ENCODE data around the gene RHOXF2B.
A peak's percentile ranks its signal among the peaks of the same experiment; 100 is the strongest.
"Not testable (repeated sequence)": the region's sequence is repeated elsewhere in the genome, so short reads cannot be mapped to it uniquely, and the experiment has no call there.

Gene RHOXF2B

DNA sequence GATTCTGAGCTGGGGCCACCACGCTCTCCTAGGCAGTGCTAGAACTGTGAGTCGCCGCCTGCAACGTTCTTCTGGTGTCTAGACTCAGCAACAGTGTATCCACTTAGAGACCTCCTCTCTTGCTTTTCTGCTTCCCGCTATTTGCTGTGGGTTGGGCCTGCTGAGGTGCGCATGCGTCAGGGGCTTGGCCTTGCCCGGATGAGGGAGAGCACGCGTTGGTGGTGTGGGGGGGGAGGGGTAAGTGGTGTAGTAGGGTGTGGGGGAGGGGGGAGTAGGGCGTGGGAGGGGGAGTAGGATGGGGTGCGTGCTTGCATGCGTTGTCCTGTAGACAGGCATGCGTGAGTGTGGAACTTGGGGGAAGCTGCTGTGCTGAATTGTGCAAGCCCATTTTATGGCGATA, at the start of gene RHOXF2B:
TSS of gene RHOXF2B (minus strand) at position 101 of the 400 bp plus-strand sequence. CDS start 138 bp downstream, outside the sequence.
- not testable (repeated sequence) for H3K4me3 ChIP-seq (ENCODE audit: control insufficient read depth, low read depth, low read length); DNase-seq (ENCODE audit: low read depth)

- H3K4me3 ChIP-seq (ENCODE audit: control insufficient read depth, low read depth, low read length) = no peak overlapping the region
- TF ChIP-seq, protein P1, sequence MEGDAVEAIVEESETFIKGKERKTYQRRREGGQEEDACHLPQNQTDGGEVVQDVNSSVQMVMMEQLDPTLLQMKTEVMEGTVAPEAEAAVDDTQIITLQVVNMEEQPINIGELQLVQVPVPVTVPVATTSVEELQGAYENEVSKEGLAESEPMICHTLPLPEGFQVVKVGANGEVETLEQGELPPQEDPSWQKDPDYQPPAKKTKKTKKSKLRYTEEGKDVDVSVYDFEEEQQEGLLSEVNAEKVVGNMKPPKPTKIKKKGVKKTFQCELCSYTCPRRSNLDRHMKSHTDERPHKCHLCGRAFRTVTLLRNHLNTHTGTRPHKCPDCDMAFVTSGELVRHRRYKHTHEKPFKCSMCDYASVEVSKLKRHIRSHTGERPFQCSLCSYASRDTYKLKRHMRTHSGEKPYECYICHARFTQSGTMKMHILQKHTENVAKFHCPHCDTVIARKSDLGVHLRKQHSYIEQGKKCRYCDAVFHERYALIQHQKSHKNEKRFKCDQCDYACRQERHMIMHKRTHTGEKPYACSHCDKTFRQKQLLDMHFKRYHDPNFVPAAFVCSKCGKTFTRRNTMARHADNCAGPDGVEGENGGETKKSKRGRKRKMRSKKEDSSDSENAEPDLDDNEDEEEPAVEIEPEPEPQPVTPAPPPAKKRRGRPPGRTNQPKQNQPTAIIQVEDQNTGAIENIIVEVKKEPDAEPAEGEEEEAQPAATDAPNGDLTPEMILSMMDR (conservative IDR thresholded peaks at IDR 0.05; ENCODE audit: control insufficient read depth, insufficient read depth, low read depth, low read length) = no peak
- peak; percentile 10 for DNase-seq (ENCODE audit: low read depth)
Measured at GRCh38 chrX:120125444-120125843, 48.0 kb upstream of the RHOXF2B start.

DNA sequence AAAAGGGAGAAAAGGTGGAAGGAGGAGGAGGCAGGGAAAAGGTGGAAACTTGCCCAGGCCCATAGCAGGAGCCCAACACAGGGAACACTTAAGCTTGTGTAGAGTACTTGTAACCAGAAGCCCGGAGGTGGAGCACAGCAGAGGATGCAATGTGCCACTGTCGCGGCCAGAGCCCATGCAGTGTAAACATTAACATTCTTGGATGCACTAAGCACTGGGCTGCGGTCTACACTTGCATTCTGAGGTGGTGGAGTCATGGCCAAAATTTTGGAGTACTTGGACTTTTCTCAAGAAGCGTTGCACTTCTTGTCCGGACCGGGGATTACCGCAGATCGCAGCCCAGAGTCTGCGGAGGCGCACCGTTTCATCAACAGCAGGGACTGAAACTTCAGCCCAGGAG, 42.7 kb upstream of the RHOXF2B start:
- DNase-seq (ENCODE audit: low read depth) = peak; percentile 4
- TF ChIP-seq, protein P1 (conservative IDR thresholded peaks at IDR 0.05; ENCODE audit: control insufficient read depth, insufficient read depth, low read depth, low read length) = no peak
- no peak overlapping the region for H3K4me3 ChIP-seq (ENCODE audit: control insufficient read depth, low read depth, low read length)

- no peak for DNase-seq (ENCODE audit: low read depth)
Measured at GRCh38 chrX:120115438-120115963, 38.0 kb upstream of the RHOXF2B start, which contains the start of gene RHOXF1. RHOXF1 (minus strand) TSS chrX:120115913; CDS start chrX:120115862, 51 bp downstream.

GRCh38 chrX:120111611-120112010, 34.1 kb upstream of the RHOXF2B start:
- DNase-seq (ENCODE audit: low read depth) = peak; percentile 40
- no peak overlapping the region for H3K4me3 ChIP-seq (ENCODE audit: control insufficient read depth, low read depth, low read length)
- TF ChIP-seq, protein P1 (conservative IDR thresholded peaks at IDR 0.05; ENCODE audit: control insufficient read depth, insufficient read depth, low read depth, low read length) = no peak

More at GRCh38 chrX:120115438-120115963, 38.0 kb upstream of the RHOXF2B start, which contains the start of gene RHOXF1:
- TF ChIP-seq, protein P1 (conservative IDR thresholded peaks at IDR 0.05; ENCODE audit: control insufficient read depth, insufficient read depth, low read depth, low read length) = no peak
- no peak within 1 kb of the TSS for H3K4me3 ChIP-seq (ENCODE audit: control insufficient read depth, low read depth, low read length)

DNA sequence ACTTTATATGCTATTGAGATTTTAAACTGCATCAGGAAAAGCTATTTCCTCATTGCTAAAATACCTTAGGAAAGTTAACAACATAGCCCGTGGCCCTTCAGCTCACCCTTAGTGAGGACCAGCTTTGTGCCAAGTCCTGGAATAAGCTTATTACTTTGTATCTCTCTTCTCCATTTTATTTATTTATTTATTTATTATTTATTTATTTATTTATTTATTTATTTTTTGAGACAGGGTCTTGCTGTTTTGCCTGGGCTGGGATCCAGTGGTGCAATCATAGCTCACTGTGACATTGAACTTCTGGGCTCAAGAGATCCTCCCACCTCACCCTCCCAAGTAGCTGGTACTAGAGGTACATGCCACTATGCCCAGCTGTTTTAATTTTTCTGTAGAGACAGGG, 31.9 kb upstream of the RHOXF2B start:
- TF ChIP-seq, protein P1 (conservative IDR thresholded peaks at IDR 0.05; ENCODE audit: control insufficient read depth, insufficient read depth, low read depth, low read length) = no peak
- DNase-seq (ENCODE audit: low read depth) = no peak

GRCh38 chrX:120104707-120105106, 27.2 kb upstream of the RHOXF2B start:
- DNase-seq (ENCODE audit: low read depth); H3K4me3 ChIP-seq (ENCODE audit: control insufficient read depth, low read depth, low read length): not testable (repeated sequence)

More for the DNA sequence above, 31.9 kb upstream of the RHOXF2B start:
- no peak overlapping the region for H3K4me3 ChIP-seq (ENCODE audit: control insufficient read depth, low read depth, low read length)

DNA sequence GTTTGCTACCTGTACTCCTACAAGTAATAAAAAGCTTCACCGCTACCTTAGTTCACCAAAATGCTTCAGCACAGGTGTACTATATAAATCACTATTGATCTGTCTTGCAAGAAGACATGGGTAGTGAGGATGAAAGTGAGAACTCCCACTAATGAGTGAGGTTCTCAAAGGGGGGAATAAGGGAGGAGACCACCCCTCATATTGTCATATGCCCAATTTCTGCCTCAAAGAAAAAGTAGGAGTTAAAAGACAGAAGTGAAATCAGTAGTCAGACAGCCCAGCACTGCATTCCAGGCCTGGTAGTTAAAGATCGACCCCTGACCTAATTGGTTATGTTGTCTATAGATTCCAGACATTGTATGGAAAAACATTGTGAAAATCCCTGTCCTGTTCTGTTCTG, 23.6 kb upstream of the RHOXF2B start:
- not testable (repeated sequence) for H3K4me3 ChIP-seq (ENCODE audit: control insufficient read depth, low read depth, low read length); DNase-seq (ENCODE audit: low read depth)
